Natural killer cell (primary cell): ENCODE measurements around the gene CLEC18C. TPM values are rescaled to one million over a fixed set of nuclear protein-coding genes. Genes with fewer than 3 reads are reported as not detected.
"Not testable (repeated sequence)": the region's sequence is repeated elsewhere in the genome, so short reads cannot be mapped to it uniquely, and the experiment has no call there.

Experiments
- ATAC-seq, 3 donors: fragments of 150-1000 bp in 2 of 3; fragments of 200-7000 bp in 1 of 3; cut with Tn5 transposase; 1 replicate in 1 of 3; 2 replicates in 2 of 3; pipeline ENCODE4 v1.10.0; 2021; ENCODE audit warnings: mild to moderate bottlenecking in 2 of 3, moderate library complexity in 2 of 3
- DNase-seq, 2 donors: peaks; one replicate each; pipeline versions ENCODE4 v3.0.0 to v3.0.0-alpha.2; 2013 to 2021; ENCODE audit warnings: mixed read lengths in 1 of 2
- H3K27ac ChIP-seq: one replicate; pipeline ENCODE4 v1.5.1; 2013; ENCODE audit warnings: mild to moderate bottlenecking, low read length
- H3K27me3 ChIP-seq: one replicate; pipeline ENCODE4 v1.6.1; 2013; ENCODE audit warnings: low read length; ENCODE audit not compliant: control insufficient read depth, insufficient read depth
- H3K36me3 ChIP-seq: one replicate; pipeline ENCODE4 v1.6.1; 2013; ENCODE audit warnings: low read length; ENCODE audit not compliant: control insufficient read depth, insufficient read depth
- H3K4me1 ChIP-seq: one replicate; pipeline ENCODE4 v1.6.1; 2013; ENCODE audit warnings: low read length; ENCODE audit not compliant: control insufficient read depth, insufficient read depth
- H3K4me3 ChIP-seq: one replicate; pipeline ENCODE4 v1.5.1; 2013; ENCODE audit warnings: low read length
- H3K9me3 ChIP-seq: one replicate; pipeline ENCODE4 v1.6.1; 2013; ENCODE audit warnings: low read length; ENCODE audit not compliant: control insufficient read depth, insufficient read depth
- H3K27ac Mint-ChIP-seq, 2 donors: one replicate each; pipeline ENCODE4 v1.8.0; 2022; ENCODE audit warnings: mild to moderate bottlenecking in 2 of 2, mixed read lengths in 2 of 2, moderate library complexity in 1 of 2
- H3K27me3 Mint-ChIP-seq, 2 donors: one replicate each; pipeline ENCODE4 v1.8.0; 2022; ENCODE audit warnings: low read depth in 2 of 2, mixed read lengths in 2 of 2
- H3K36me3 Mint-ChIP-seq: one replicate; pipeline ENCODE4 v1.8.0; 2022; ENCODE audit warnings: mixed read lengths
- H3K4me1 Mint-ChIP-seq, 2 donors: one replicate each; pipeline ENCODE4 v1.8.0; 2022; ENCODE audit warnings: mixed read lengths in 2 of 2
- H3K4me3 Mint-ChIP-seq: one replicate; pipeline ENCODE4 v1.8.0; 2022; ENCODE audit warnings: mild to moderate bottlenecking, moderate library complexity, mixed read lengths
- H3K9me3 Mint-ChIP-seq, 2 donors: one replicate each; pipeline ENCODE4 v1.8.0; 2022; ENCODE audit warnings: mixed read lengths in 2 of 2
- WGBS: methylation state at CpG from one replicate; pipeline ENCODE4 v1.1.7; 2013; ENCODE audit warnings: missing lambda C conversion rate; ENCODE audit not compliant: insufficient coverage; 5-methylcytosine and 5-hydroxymethylcytosine counted together
- intact Hi-C: fragments of 100-400 bp; cut with micrococcal nuclease; formaldehyde crosslinking; loops from one replicate; pipeline ENCODE4 v1.14.2; 2022
- total RNA-seq, 4 donors: library from RNA; stranded (reverse); fragments of 120-200 nt in 1 of 4; gene quantifications; one replicate each; pipeline versions ENCODE4 v1.2.3 to v1.2.4, GENCODE V29; 2013 to 2022

CLEC18C gene
- total RNA-seq, 3 donors from 2014 or later (not counting 1 experiment from before 2014, with no cell fraction given) = 0.29 to 0.88 (median 0.59) TPM

GRCh38 chr16:70223971-70224513, 50.5 kb downstream of the CLEC18C start:
- DNase-seq, H3K27me3 ChIP-seq, H3K27ac ChIP-seq, H3K4me3 ChIP-seq, H3K4me1 Mint-ChIP-seq, ATAC-seq, H3K36me3 ChIP-seq, H3K9me3 ChIP-seq, H3K36me3 Mint-ChIP-seq, H3K4me1 ChIP-seq, intact Hi-C loops, H3K27me3 Mint-ChIP-seq, H3K4me3 Mint-ChIP-seq, H3K9me3 Mint-ChIP-seq: not testable (repeated sequence)
- WGBS = no CpG with 5 or more reads among the region's 3 CpGs
- peak overlapping the region in 1 of 2 donors; percentile 56 for H3K27ac Mint-ChIP-seq

GRCh38 chr16:70224645-70225044, 51.1 kb downstream of the CLEC18C start:
- H3K27me3 Mint-ChIP-seq, H3K4me1 Mint-ChIP-seq, H3K9me3 Mint-ChIP-seq, DNase-seq, H3K27me3 ChIP-seq, H3K4me3 Mint-ChIP-seq, ATAC-seq, intact Hi-C loops, H3K27ac Mint-ChIP-seq, H3K36me3 Mint-ChIP-seq, H3K27ac ChIP-seq, H3K9me3 ChIP-seq, H3K4me1 ChIP-seq, H3K36me3 ChIP-seq, H3K4me3 ChIP-seq: not testable (repeated sequence)
- 100% methylated on average over 8 of the region's 24 CpGs for WGBS

DNA sequence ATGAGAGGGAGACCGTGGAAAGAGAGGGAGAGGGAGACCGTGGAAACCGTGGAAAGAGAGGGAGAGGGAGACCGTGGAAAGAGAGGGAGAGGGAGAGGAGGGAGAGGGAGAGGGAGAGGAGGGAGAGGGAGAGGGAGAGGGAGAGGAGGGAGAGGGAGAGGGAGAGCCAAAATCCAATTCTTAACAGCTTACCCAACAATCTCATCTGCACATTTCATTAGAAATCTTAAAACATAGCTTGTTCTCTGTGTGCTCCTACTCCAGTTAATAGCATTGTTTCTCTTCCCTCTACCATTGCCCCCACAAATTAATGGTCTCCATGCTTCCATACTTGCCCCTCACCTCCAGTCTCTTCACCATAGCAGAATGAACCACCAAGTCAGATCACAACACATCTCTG, 51.8 kb downstream of the CLEC18C start:
- H3K4me1 Mint-ChIP-seq, H3K36me3 ChIP-seq, ATAC-seq, H3K27ac ChIP-seq, H3K36me3 Mint-ChIP-seq, H3K27me3 Mint-ChIP-seq, intact Hi-C loops, H3K9me3 ChIP-seq, H3K4me3 ChIP-seq, H3K27me3 ChIP-seq, H3K9me3 Mint-ChIP-seq, H3K27ac Mint-ChIP-seq, DNase-seq, H3K4me3 Mint-ChIP-seq, H3K4me1 ChIP-seq: not testable (repeated sequence)
- WGBS = no CpG with 5 or more reads among the region's 4 CpGs

- H3K27ac ChIP-seq, H3K36me3 ChIP-seq, H3K4me3 ChIP-seq, H3K4me1 ChIP-seq, H3K27ac Mint-ChIP-seq, H3K9me3 Mint-ChIP-seq, intact Hi-C loops, H3K27me3 Mint-ChIP-seq, H3K4me1 Mint-ChIP-seq, H3K9me3 ChIP-seq, H3K36me3 Mint-ChIP-seq, H3K4me3 Mint-ChIP-seq, H3K27me3 ChIP-seq, DNase-seq, ATAC-seq: not testable (repeated sequence)
Observed at GRCh38 chr16:70226024-70226423, 52.4 kb downstream of the CLEC18C start.

DNA sequence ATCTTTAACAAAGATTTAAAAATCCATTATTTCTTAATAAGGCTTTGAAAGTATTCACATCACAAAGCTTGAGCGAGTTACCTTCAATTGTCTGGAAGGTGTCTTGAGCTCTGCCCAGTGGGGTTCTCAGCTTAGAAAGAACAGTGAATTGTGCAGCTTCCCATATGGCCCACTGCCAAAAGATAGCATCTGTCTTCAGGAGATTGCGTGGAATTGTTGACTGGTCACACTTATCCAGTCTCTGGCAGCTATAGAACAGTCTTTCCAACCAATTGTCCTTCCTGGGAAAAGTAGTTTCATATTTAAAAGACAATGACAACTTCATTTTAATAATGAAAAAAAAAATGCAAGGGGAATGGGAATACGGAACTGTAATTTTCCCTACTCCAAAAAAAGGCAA, 58.2 kb downstream of the CLEC18C start:
- WGBS = 100% methylated on average over 1 of the region's 3 CpGs
- H3K27me3 Mint-ChIP-seq, H3K4me3 ChIP-seq, H3K4me1 ChIP-seq, H3K36me3 ChIP-seq, H3K27ac Mint-ChIP-seq, H3K9me3 ChIP-seq, DNase-seq, intact Hi-C loops, H3K27ac ChIP-seq, H3K4me1 Mint-ChIP-seq, H3K27me3 ChIP-seq, ATAC-seq, H3K4me3 Mint-ChIP-seq, H3K9me3 Mint-ChIP-seq: not testable (repeated sequence)
- H3K36me3 Mint-ChIP-seq = peaks cover 11% of the 10 kb centered on the region

Other genes with a start within 250 kb of the CLEC18C start
- 1 to 10 TPM; 2.3 to 2.7 (median 2.4) TPM for gene CLEC18A, start 222.5 kb upstream of the CLEC18C start, total RNA-seq
- gene PDPR, start 59.5 kb upstream of the CLEC18C start, total RNA-seq = 10 to 100 TPM; 50.0 to 73.9 (median 52.0) TPM
- gene EXOSC6, start 78.2 kb downstream of the CLEC18C start, total RNA-seq = 10 to 100 TPM; 26.4 to 27.6 (median 27.3) TPM
- gene AARS1, start 115.7 kb downstream of the CLEC18C start, total RNA-seq = 10 to 100 TPM; 19.8 to 29.9 (median 26.1) TPM
- 10 to 100 TPM; 39.9 to 52.6 (median 48.8) TPM for gene DDX19B, start 125.4 kb downstream of the CLEC18C start, total RNA-seq
- gene DDX19A, start 173.1 kb downstream of the CLEC18C start, total RNA-seq = 10 to 100 TPM; 46.5 to 55.3 (median 53.4) TPM